ENCODE measurements around the gene AGBL4.

- TF ChIP-seq, protein P1, sequence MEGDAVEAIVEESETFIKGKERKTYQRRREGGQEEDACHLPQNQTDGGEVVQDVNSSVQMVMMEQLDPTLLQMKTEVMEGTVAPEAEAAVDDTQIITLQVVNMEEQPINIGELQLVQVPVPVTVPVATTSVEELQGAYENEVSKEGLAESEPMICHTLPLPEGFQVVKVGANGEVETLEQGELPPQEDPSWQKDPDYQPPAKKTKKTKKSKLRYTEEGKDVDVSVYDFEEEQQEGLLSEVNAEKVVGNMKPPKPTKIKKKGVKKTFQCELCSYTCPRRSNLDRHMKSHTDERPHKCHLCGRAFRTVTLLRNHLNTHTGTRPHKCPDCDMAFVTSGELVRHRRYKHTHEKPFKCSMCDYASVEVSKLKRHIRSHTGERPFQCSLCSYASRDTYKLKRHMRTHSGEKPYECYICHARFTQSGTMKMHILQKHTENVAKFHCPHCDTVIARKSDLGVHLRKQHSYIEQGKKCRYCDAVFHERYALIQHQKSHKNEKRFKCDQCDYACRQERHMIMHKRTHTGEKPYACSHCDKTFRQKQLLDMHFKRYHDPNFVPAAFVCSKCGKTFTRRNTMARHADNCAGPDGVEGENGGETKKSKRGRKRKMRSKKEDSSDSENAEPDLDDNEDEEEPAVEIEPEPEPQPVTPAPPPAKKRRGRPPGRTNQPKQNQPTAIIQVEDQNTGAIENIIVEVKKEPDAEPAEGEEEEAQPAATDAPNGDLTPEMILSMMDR (IDR thresholded peaks at IDR 0.05 in 2 of 3, conservative IDR thresholded peaks at IDR 0.05 in 1 of 3; ENCODE audit: insufficient read depth in 2 of 3, low read depth in 1 of 3, low read length in 3 of 3), result no peak
- TF ChIP-seq EZH2 (IDR thresholded peaks at IDR 0.05; ENCODE audit: borderline replicate concordance, low read depth, low read length), result no peak
- no peak for TF ChIP-seq SREBF1 (IDR thresholded peaks at IDR 0.05; ENCODE audit: borderline replicate concordance, low read depth, low read length)
- TF ChIP-seq MXI1 (IDR thresholded peaks at IDR 0.05; ENCODE audit: low read depth, low read length), result no peak
- no peak for TF ChIP-seq ARID2 (IDR thresholded peaks at IDR 0.05)
- no peak for TF ChIP-seq RNF2 (IDR thresholded peaks at IDR 0.05)
Observed at GRCh38 chr1:48940962-48941732, 1082.6 kb downstream of the AGBL4 start.
